HepG2 (cell line): ENCODE data around the gene DCP2.

Experiments
- CBFB ChIP-seq: sonication (generic); formaldehyde crosslinking; IDR thresholded peaks from 2 replicates; pipeline ENCODE4 v1.4.0; 2020; ENCODE audit warnings: missing genetic modification reagents
- CHCHD3 ChIP-seq: sonication (generic); formaldehyde crosslinking; IDR thresholded peaks from 2 replicates; pipeline ENCODE4 v1.8.0; 2022; ENCODE audit warnings: mild to moderate bottlenecking, missing genetic modification reagents, moderate library complexity
- CTCF ChIP-seq: sonication (generic); formaldehyde crosslinking; IDR thresholded peaks from 2 replicates; pipeline ENCODE4 v1.5.0; 2020; ENCODE audit warnings: mild to moderate bottlenecking, missing genetic modification reagents, moderate library complexity
- FOXA1 ChIP-seq, 2 experiments: fragments of 450-650 bp in 1 of 2; sonication (generic) in 1 of 2; formaldehyde crosslinking in 1 of 2; IDR thresholded peaks; 2 replicates each; pipeline versions ENCODE4 v1.4.0 to v1.6.1; 2016 to 2020; ENCODE audit warnings: missing genetic modification reagents in 1 of 2
- HNF4A ChIP-seq: sonication (generic); formaldehyde crosslinking; IDR thresholded peaks from 2 replicates; pipeline ENCODE4 v1.4.0; 2020; ENCODE audit warnings: missing genetic modification reagents
- KMT2A ChIP-seq: sonication (generic); formaldehyde crosslinking; IDR thresholded peaks from 2 replicates; pipeline ENCODE4 v1.4.0; 2020; ENCODE audit warnings: missing genetic modification reagents
- POLR2AphosphoS5 ChIP-seq: IDR thresholded peaks from 2 replicates; pipeline ENCODE4 v1.6.1; 2012; ENCODE audit warnings: low read depth, low read length
- PRDM10 ChIP-seq: sonication (generic); formaldehyde crosslinking; IDR thresholded peaks from 2 replicates; pipeline ENCODE4 v1.4.0; 2020; ENCODE audit warnings: low read depth, missing genetic modification reagents
- THRA ChIP-seq: sonication (generic); formaldehyde crosslinking; IDR thresholded peaks from 2 replicates; pipeline ENCODE4 v1.4.0; 2020; ENCODE audit warnings: missing genetic modification reagents, borderline replicate concordance
- ZNF589 ChIP-seq: sonication (generic); formaldehyde crosslinking; conservative IDR thresholded peaks from 2 replicates; pipeline ENCODE4 v1.8.0; 2022; ENCODE audit warnings: mild to moderate bottlenecking, moderate library complexity, missing genetic modification reagents
- ZZZ3 ChIP-seq: sonication (generic); formaldehyde crosslinking; IDR thresholded peaks from 2 replicates; pipeline ENCODE4 v1.4.0; 2020; ENCODE audit warnings: missing genetic modification reagents, mild to moderate bottlenecking, borderline replicate concordance
- TF ChIP-seq, protein P1 (sequence below): sonication (generic); formaldehyde crosslinking; IDR thresholded peaks from 2 replicates; pipeline ENCODE4 v1.4.0; 2020; ENCODE audit warnings: missing genetic modification reagents

GRCh38 chr5:113022661-113023060 is 46.1 kb downstream of the DCP2 start:
- TF ChIP-seq PRDM10 (CRISPR knock-in tag) (no peak), HNF4A (no peak), POLR2AphosphoS5 (no peak), ZZZ3 (CRISPR knock-in tag) (no peak), CBFB (CRISPR knock-in tag) (no peak), CTCF (no peak), THRA (no peak), FOXA1 (IDR thresholded peaks at IDR 0.05) (no peak), FOXA1 (CRISPR knock-in tag; IDR thresholded peaks at IDR 0.05) (no peak), CHCHD3 (CRISPR knock-in tag) (no peak), ZNF589 (CRISPR knock-in tag) (no peak), KMT2A (CRISPR knock-in tag) (no peak)
- TF ChIP-seq, protein P1, sequence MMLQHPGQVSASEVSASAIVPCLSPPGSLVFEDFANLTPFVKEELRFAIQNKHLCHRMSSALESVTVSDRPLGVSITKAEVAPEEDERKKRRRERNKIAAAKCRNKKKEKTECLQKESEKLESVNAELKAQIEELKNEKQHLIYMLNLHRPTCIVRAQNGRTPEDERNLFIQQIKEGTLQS: no peak
